T-helper 2 cell (primary cell): ENCODE results near the gene ATOX1.
"Not testable (repeated sequence)": the region's sequence is repeated elsewhere in the genome, so short reads cannot be mapped to it uniquely, and the experiment has no call there.

ENCODE experiments used
- DNase-seq, 5 experiments: peaks; one replicate each; pipeline versions ENCODE4 v3.0.0 to v3.0.0-alpha.2; 2012 to 2022
- total RNA-seq, 2 donors: gene quantifications; one replicate each; lab custom pipeline; 2026; lab: John Stamatoyannopoulos, UW

ATOX1 gene, protein sequence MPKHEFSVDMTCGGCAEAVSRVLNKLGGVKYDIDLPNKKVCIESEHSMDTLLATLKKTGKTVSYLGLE
- 5.9 to 7.6 reads per million in 2 donors for total RNA-seq

DNA sequence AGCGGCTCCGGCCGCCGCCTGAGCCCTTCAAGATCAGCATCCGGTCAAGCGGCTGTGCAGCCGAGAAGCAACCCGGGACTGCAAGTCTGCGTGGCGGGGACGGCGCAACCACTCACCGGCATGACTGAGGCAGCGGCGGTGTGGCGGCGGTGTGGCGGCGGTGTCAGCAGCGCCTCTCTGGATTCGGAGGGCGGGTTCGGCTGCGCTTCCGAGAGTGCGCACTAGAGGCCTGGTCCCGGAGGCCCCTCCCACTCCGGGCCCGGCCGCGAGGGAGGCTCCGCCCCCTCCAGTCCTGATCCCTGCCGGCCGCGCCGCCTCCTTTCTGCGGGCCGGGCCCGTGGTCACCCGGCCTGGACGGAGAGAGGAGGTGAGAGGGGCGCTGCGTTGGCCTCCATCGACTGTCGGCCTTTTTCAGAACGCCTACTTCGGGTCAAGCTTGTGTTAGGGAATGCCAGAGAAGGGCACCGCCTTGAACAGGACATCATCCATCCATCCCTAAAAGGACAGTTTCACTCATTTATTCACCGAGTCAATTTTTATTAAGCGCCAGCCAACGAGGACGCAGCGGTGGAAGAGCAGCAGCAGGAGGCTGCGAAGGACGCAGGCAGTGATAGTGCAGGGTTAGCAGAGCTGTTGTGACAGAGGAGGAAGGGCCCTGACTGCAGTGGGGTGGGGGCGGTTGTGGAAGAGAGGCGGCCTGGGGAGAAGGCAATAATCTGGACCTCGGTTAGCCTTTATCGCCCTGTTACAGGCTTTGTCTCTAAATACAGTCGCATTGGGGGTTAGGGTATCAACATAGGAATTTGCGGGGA, at the start of gene ATOX1:
ATOX1 (minus strand) TSS at position 202 of the 812 bp plus-strand sequence; CDS start at position 122, 80 bp downstream.
- peak; percentile 81 to 93 (median 86) for DNase-seq

DNA sequence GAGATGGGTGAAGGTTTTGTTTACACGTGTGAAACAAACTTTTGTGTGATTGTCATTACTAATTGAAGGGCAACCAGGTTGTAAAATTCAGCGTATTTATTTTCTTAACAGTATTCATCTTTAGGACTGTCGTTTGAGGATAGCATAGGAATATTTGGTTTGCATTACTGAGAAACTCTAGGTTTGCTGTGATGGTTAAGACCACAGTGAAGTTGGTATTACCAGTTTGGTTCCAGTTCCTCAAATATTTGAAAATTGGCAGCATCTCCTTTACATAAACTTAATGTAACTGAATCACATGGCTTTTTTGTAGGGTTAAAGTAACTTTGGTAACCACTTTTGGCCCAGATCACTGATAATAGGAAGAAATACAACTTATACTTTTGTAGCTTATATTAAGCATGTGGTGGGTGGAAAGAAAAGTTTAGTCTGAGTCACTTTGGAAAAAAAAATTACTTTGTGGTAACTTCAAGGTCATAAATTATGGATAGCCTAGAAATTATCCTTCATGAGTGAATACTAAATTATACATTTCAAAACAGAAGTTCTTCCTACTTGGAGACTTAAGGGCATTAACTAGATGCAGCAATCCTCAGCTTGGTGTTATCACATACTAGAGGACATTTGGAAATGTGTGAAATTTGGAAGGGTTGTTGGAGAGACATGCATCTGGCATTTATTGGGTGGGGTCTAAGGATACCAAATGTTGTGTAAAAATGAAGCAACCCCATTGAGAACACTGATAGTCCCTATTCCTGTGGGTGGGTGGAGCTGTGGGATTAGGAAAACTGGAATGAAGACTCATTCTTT, 47.2 kb upstream of the ATOX1 start:
- no peak for DNase-seq

- DNase-seq, result no peak
Measured at GRCh38 chr5:151800532-151800931, 42.1 kb upstream of the ATOX1 start.

DNA sequence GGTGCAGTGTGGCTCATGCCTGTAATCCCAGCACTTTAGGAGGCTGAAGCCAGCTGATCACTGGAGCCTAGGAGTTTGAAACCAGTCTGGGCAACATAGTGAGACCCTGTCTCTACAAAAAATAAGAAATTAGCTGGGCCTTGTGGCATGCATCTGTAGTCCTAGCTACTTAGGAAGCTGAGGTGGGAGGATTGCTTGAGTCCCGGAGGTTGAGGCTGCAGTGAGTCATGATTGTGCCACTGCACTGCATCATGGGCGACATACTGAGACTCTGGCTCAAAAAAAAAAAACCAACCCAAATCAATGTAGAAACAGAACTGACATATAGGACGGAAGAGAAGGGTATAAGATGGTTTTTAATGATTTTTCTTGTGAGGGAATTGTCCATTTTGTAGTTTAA, 41.0 kb upstream of the ATOX1 start:
- DNase-seq, result no peak

- no peak for DNase-seq
Measured at GRCh38 chr5:151798674-151799073, 40.2 kb upstream of the ATOX1 start.

DNA sequence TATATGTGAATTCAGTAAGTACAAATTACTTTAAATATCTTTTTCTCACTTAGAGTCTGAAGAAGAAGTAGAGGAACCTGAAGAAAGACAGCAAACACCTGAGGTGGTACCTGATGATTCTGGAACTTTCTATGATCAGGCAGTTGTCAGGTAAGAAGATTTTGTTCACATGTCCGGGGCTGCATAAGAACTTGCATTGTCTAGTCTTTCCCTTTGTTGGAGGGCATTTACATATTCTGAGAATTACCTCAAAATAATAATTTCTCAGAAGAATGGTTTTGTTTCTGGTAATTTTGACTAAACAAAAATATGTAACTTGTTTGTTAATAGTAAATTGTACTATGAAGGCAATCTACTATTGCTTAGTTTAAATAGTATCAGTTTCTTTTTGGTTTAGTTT, 37.0 kb upstream of the ATOX1 start:
- DNase-seq, result no peak

GRCh38 chr5:151793358-151793757, 34.9 kb upstream of the ATOX1 start:
- DNase-seq, result no peak

- DNase-seq, result no peak
Measured at GRCh38 chr5:151787817-151788216, 29.4 kb upstream of the ATOX1 start.

DNA sequence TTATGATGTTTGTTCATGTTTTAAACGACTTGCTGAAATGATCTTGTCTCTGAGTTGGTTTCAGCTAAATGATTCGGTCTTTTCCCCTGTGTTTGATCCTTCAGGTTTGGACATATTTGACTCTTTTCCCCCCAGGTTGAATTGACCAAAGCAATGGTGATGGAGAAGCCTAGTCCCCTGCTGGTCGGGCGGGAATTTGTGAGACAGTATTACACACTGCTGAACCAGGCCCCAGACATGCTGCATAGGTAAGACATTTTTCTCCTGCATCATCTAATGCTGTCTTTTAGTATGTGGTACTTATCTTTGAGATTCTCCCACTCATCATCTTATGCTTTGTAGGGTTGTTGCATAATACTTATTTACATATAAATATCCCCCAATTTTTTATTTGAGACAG, 28.0 kb upstream of the ATOX1 start:
- no peak for DNase-seq

DNA sequence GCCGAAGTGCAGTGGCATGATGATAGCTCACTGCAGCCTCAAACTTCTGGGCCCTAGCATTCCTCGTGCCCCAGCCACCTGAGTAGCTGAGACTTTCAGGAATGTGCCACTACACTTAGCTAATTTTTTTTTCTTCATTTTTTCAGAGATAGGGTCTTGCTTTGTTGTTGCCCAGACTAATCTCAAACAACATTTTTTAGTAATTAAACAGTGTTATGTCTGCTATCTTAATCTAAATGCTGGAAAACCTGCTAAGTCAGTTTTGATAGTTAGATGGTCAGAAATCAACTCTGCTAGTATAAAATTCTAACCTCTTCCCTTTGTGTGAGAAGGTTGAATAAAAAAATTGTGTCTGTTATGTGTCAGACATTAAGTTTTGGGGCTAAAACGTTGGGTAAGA, 25.7 kb upstream of the ATOX1 start:
- no peak for DNase-seq

GRCh38 chr5:151783664-151784063, 25.2 kb upstream of the ATOX1 start:
- not testable (repeated sequence) for DNase-seq

DNA sequence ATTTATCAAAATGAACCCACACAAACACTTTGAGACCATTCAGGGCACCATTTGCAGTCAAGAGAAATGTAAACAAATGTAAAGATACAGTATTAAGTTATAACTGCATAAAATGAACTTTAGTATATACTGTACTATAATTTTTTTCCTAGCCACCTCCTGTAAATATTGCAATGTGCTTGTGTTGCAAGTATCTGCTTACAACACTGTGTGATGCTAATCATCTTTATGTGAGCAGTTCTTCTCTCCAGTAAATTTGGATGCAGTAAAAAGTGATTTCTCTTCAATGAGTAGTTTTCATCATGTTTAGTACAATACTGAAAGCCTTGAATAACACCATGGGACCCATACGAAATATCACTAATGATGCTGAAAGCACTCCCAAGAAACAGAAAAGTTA, 22.8 kb upstream of the ATOX1 start:
- no peak for DNase-seq

DNA sequence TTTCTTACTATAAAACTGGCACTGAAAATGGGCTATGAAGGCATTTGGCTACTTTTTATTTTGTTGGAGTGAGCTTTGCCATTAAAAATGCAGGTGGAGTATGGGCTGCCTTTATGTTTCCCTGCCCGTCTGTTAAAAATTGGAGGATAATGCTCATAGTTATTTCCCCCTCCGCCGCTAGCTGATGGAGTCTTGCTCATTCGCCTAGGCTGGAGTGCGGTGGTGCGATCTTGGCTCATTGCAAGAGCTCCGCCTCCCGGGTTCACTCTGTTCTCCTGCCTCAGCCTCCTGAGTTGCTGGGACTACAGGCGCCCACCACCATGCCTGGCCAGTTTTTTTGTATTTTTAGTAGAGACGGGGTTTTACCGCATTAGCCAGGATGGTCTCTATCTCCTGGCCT, 21.9 kb upstream of the ATOX1 start:
- DNase-seq, result no peak

GRCh38 chr5:151779531-151780125, 21.2 kb upstream of the ATOX1 start:
- no peak for DNase-seq

DNA sequence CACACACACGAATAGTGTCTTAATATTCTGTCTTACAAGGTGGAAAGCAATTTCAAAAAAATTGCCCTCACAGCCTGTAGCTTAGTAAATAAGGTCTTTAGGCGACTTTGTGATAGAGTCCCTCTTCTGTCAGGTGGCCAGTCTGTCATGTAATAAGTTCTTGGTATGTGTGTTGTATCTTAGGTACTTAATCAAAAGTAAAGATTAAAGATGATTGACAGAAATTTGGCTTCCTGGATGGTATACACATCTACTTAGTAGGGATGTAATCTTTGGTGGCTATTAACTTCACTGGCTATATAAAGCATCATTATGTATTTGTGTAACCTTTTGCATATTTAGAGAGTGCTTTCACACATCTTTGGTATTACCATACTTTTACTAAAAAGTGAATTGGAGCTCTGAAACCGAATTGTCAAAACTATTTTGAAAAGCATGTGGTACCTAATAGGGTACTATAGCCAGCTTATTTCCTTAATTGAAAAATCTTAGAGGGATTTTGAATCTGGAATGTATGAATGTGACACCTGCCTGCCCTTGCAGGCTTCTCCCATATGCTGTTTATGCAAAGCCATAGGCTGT, 16.7 kb upstream of the ATOX1 start:
- no peak for DNase-seq

DNA sequence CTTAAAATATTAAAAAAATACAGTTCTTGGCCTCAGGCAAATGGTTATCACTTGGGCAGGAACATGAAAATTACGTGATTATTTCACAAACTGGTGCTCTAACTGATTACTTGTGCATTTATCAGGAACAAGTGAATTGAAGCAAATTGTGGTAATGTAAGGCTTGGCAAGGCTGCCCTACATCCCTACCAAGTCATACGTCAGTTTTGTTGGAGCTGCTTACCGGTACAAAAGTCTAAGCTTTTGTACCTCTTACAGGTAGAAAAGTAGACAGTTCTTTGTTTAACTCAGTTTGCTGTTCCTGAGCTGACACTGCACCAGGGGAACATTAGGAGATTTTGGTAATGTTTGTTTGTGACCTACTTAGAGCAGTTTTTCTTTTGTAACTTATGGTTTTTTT, 15.5 kb upstream of the ATOX1 start:
- no peak for DNase-seq

DNA sequence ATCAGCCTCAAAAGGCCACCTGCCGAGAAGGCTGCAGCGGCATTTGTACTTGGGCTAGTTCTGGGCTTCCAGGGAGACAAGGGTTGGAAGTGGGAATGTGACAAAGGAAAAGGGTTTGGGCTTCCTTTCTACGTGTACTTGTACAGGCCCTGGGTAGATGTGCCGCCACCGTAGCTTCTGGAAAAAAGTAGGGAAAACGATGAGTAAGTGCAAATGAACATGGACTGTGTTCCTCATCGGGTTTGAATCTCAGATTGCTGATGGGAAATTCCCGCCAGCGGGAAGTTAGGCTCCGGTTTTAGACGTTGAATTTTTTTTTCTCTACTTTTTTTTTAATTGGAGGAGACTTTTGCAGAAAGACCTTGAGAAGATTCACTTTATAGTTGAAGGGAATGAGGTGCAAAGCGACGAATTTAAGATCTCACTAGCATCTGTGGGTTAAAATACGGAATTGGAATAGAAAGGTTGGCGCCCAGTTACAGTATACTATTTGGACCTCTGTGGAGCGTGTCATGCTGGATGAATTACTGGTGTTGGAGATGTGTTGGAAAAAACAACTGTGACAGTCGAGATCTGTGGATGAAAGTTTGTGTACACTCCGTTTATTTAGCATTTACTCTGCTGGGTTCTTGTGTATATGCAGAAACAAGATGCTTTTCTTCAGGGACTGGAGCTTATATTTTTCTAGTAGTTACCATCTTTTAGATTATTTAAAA, 14.6 kb upstream of the ATOX1 start:
- no peak for DNase-seq

- DNase-seq, result peak; percentile 13 to 72 (median 21)
Measured at GRCh38 chr5:151772029-151772845, 13.8 kb upstream of the ATOX1 start.

GRCh38 chr5:151771259-151772028, 13.0 kb upstream of the ATOX1 start, which contains the start of gene G3BP1:
TSS of gene G3BP1 (plus strand) at chr5:151771954. CDS start at chr5:151786621, 14,667 bp downstream.
- DNase-seq, result peak; percentile 95 to 100 (median 99)
